ENCODE measurements around the gene CYP19A1. TPM values are rescaled to one million over a fixed set of nuclear protein-coding genes. Genes with fewer than 3 reads are reported as not detected.

Gene CYP19A1
- not detected for total RNA-seq

- Histone ChIP-seq H3K27me3 (no peaks in the 10 kb centered on the region), H3K9me3 (no peaks in the 10 kb centered on the region), H3K4me3 (no peak within 1 kb of the TSS), H3K27ac (no peak within 1 kb of the TSS), H3K36me3 (no peaks in the 10 kb centered on the region), H3K4me1 (no peaks in the 10 kb centered on the region)
- DNase-seq, result no peak
- intact Hi-C loops (cut with DNase I; ENCODE audit: low total_unique reads), result no loop called here
- no peak for TF ChIP-seq POLR2A (IDR thresholded peaks at IDR 0.05)
- TF ChIP-seq CTCF (IDR thresholded peaks at IDR 0.05), result no peak
Observed at GRCh38 chr15:51338496-51338895, at the start of gene CYP19A1. CYP19A1 (minus strand) TSS chr15:51338596; CDS start chr15:51242912, 95,684 bp downstream.

- Histone ChIP-seq H3K36me3 (no peaks in the 10 kb centered on the region), H3K4me1 (no peaks in the 10 kb centered on the region), H3K27ac (no peak overlapping the region), H3K9me3 (no peaks in the 10 kb centered on the region), H3K4me3 (no peak overlapping the region), H3K27me3 (no peaks in the 10 kb centered on the region)
- DNase-seq, result no peak
- intact Hi-C loops (cut with DNase I; ENCODE audit: low total_unique reads), result no loop called here
- TF ChIP-seq CTCF (IDR thresholded peaks at IDR 0.05) (no peak), POLR2A (IDR thresholded peaks at IDR 0.05) (no peak)
Observed at GRCh38 chr15:51387699-51388041, 49.3 kb upstream of the CYP19A1 start.

- no peaks in the 10 kb centered on the region for H3K4me1 ChIP-seq
- TF ChIP-seq CTCF (IDR thresholded peaks at IDR 0.05) (no peak), POLR2A (IDR thresholded peaks at IDR 0.05) (no peak)
- H3K36me3 ChIP-seq, result no peaks in the 10 kb centered on the region
- DNase-seq, result no peak
- no peaks in the 10 kb centered on the region for H3K27me3 ChIP-seq
- H3K4me3 ChIP-seq, result no peak overlapping the region
- no peaks in the 10 kb centered on the region for H3K9me3 ChIP-seq
- intact Hi-C loops (cut with DNase I; ENCODE audit: low total_unique reads), result no loop called here
- H3K27ac ChIP-seq, result no peak overlapping the region
Observed at GRCh38 chr15:51386960-51387698, 48.7 kb upstream of the CYP19A1 start.

GRCh38 chr15:51386486-51386885 lies 48.1 kb upstream of the CYP19A1 start:
- H3K27ac ChIP-seq, result no peak overlapping the region
- no peak for TF ChIP-seq CTCF (IDR thresholded peaks at IDR 0.05)
- no peaks in the 10 kb centered on the region for H3K27me3 ChIP-seq
- H3K36me3 ChIP-seq, result no peaks in the 10 kb centered on the region
- H3K9me3 ChIP-seq, result no peaks in the 10 kb centered on the region
- H3K4me1 ChIP-seq, result no peaks in the 10 kb centered on the region
- no peak overlapping the region for H3K4me3 ChIP-seq
- intact Hi-C loops (cut with DNase I; ENCODE audit: low total_unique reads), result no loop called here
- DNase-seq, result no peak

GRCh38 chr15:51386029-51386428 lies 47.6 kb upstream of the CYP19A1 start:
- no peak for DNase-seq
- no peaks in the 10 kb centered on the region for H3K36me3 ChIP-seq
- H3K27ac ChIP-seq, result no peak overlapping the region
- no peak overlapping the region for H3K4me3 ChIP-seq
- TF ChIP-seq CTCF (IDR thresholded peaks at IDR 0.05) (no peak), POLR2A (IDR thresholded peaks at IDR 0.05) (no peak)
- H3K27me3 ChIP-seq, result no peaks in the 10 kb centered on the region
- H3K4me1 ChIP-seq, result no peaks in the 10 kb centered on the region
- H3K9me3 ChIP-seq, result no peaks in the 10 kb centered on the region
- intact Hi-C loops (cut with DNase I; ENCODE audit: low total_unique reads), result no loop called here
